Activated CD8-positive, alpha-beta T cell treated with anti-CD3 and anti-CD28 coated beads for 36 hours (primary cell): Measurements from ENCODE around the gene SFT2D2. TPM values are rescaled to one million over a fixed set of nuclear protein-coding genes. Genes with fewer than 3 reads are reported as not detected.

Experiments
- ATAC-seq: fragments of 200-7000 bp; cut with Tn5 transposase; one replicate; pipeline ENCODE4 v1.10.0; 2021; ENCODE audit warnings: mild to moderate bottlenecking, moderate library complexity
- CTCF ChIA-PET: fragments of 350-600 bp; sonication (Branson Sonifier 250); formaldehyde crosslinking; loops from one replicate; lab custom pipeline; 2021; ENCODE audit warnings: antibody characterized with exemption; lab: Charles Lee
- POLR2A ChIA-PET: fragments of 350-600 bp; sonication (Branson Sonifier 250); formaldehyde crosslinking; loops from one replicate; lab custom pipeline; 2021; ENCODE audit warnings: antibody characterized with exemption; lab: Charles Lee
- DNase-seq: peaks from one replicate; pipeline ENCODE4 v3.0.0-alpha.2; 2020
- H3K27ac Mint-ChIP-seq: one replicate; pipeline ENCODE4 v1.8.0; 2021; ENCODE audit warnings: mild to moderate bottlenecking, mixed read lengths
- H3K27me3 Mint-ChIP-seq: one replicate; pipeline ENCODE4 v1.8.0; 2021; ENCODE audit warnings: mixed read lengths
- H3K36me3 Mint-ChIP-seq: one replicate; pipeline ENCODE4 v1.8.0; 2021; ENCODE audit warnings: low read depth, mixed read lengths
- H3K4me1 Mint-ChIP-seq: one replicate; pipeline ENCODE4 v1.8.0; 2021; ENCODE audit warnings: low read depth, mixed read lengths
- H3K4me3 Mint-ChIP-seq: one replicate; pipeline ENCODE4 v1.8.0; 2021; ENCODE audit warnings: mild to moderate bottlenecking, moderate library complexity, mixed read lengths
- H3K9me3 Mint-ChIP-seq: one replicate; pipeline ENCODE4 v1.8.0; 2021; ENCODE audit warnings: mixed read lengths
- CTCF ChIP-seq: fragments of 200-600 bp; IDR thresholded peaks from one replicate; pipeline ENCODE4 v1.8.0; 2022; ENCODE audit warnings: antibody characterized with exemption, mild to moderate bottlenecking
- intact Hi-C: fragments of 100-400 bp; cut with micrococcal nuclease; formaldehyde crosslinking; loops from one replicate; pipeline ENCODE4 v1.10.0; 2022
- total RNA-seq, 2 experiments: library from RNA; stranded (reverse); gene quantifications; one replicate each; pipeline ENCODE4 v1.2.3, GENCODE V29; 2021

The SFT2D2 gene
- total RNA-seq, 2 experiments from 2014 or later: 30.8 to 31.4 TPM

DNA sequence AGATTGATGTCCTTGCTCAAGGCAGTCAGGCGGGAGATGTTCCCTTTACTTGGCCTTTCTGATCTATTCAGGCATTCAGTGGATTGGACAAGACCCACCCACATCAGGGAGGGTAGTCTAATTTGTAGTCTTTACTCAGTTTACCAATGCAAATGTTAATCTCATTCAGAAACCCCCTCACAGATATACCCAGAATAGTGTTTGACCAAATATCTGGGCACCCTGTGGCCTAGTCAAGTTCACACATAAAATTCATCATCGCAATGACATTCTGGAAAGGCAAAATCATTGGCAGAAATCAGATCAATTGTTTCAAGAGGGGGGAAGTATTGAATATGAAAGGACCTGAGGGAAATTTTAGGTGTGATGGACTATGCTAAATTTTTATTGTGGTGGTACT is 12.5 kb upstream of the SFT2D2 start:
- no peak overlapping the region for H3K4me3 Mint-ChIP-seq
- H3K27me3 Mint-ChIP-seq: no peaks in the 10 kb centered on the region
- TF ChIP-seq CTCF: no peak
- no peaks in the 10 kb centered on the region for H3K4me1 Mint-ChIP-seq
- no peak overlapping the region for H3K27ac Mint-ChIP-seq
- POLR2A ChIA-PET: no interaction called here
- peaks cover 17% of the 10 kb centered on the region for H3K9me3 Mint-ChIP-seq
- CTCF ChIA-PET: no interaction called here
- DNase-seq (no peak), ATAC-seq (no peak)
- peaks cover 8% of the 10 kb centered on the region for H3K36me3 Mint-ChIP-seq
- intact Hi-C loops: no loop called here

GRCh38 chr1:168216171-168216570 is 9.6 kb upstream of the SFT2D2 start:
- intact Hi-C loops: no loop called here
- no peak for TF ChIP-seq CTCF

DNA sequence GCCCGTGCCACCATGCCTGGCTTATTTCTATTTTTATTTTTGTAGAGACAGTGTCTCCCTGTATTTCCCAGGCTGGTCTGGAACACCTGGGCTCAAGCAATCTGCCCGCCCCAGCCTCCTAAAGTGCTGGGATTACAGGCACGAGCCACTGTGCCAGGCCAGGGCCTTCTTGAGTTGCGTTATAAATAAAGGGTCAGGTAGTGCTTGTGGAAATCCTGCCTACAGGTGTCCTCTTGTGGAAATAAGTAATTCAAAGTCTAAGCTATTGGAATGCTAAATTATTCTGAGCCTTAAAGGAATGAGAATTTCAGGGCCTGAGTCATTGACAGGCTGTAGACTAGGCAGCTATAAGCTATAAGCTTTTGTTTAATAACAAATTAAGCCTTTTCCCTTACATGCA is 8.1 kb upstream of the SFT2D2 start:
- Mint-ChIP-seq H3K27me3 (no peaks in the 10 kb centered on the region), H3K36me3 (no peaks in the 10 kb centered on the region), H3K9me3 (peaks cover 4% of the 10 kb centered on the region), H3K27ac (no peak overlapping the region), H3K4me3 (no peak overlapping the region), H3K4me1 (peaks cover 6% of the 10 kb centered on the region)
- ATAC-seq (no peak), DNase-seq (no peak)
- ChIA-PET CTCF (interaction anchor here (0.7 to 2.4 kb wide), 3 partner anchors 17 to 44 kb away, joined by 3 to 6 read pairs (median 3); no protein-coding TSS in a partner anchor), POLR2A (interaction anchor here (0.6 to 1.0 kb wide), 3 partner anchors 9 to 38 kb away, joined by 3 read pairs; no protein-coding TSS in a partner anchor)
- intact Hi-C loops: no loop called here
- no peak for TF ChIP-seq CTCF

More at GRCh38 chr1:168216171-168216570, 9.6 kb upstream of the SFT2D2 start:
- no peak overlapping the region for H3K27ac Mint-ChIP-seq
- H3K9me3 Mint-ChIP-seq: peaks cover 11% of the 10 kb centered on the region
- H3K4me3 Mint-ChIP-seq: no peak overlapping the region
- POLR2A ChIA-PET: no interaction called here
- DNase-seq (no peak), ATAC-seq (no peak)
- no peaks in the 10 kb centered on the region for H3K27me3 Mint-ChIP-seq
- H3K36me3 Mint-ChIP-seq: peaks cover 2% of the 10 kb centered on the region
- peaks cover 6% of the 10 kb centered on the region for H3K4me1 Mint-ChIP-seq
- CTCF ChIA-PET: no interaction called here

DNA sequence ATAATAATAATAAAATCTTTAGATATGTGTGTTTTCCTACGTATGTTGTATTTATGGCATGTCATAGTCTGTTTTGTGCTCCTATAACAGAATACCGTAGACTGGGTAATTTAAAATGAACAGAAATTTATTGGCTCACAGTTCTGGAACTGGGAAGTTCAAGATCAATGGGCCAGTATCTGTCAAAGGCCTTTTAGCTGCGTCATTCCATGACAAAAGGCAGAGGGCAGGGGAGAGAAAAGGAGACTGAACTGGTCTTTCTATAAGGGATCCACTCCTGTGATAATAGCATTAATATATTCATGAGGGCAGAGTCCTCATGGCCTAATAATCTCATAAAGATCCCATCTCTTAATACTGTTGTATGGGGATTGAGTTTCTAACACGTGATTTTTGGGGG is 7.1 kb upstream of the SFT2D2 start:
- no peak for TF ChIP-seq CTCF
- intact Hi-C loops: no loop called here
- DNase-seq: no peak
- Mint-ChIP-seq H3K4me3 (no peak overlapping the region), H3K27me3 (peaks cover 6% of the 10 kb centered on the region), H3K27ac (no peak overlapping the region), H3K4me1 (peaks cover 6% of the 10 kb centered on the region), H3K9me3 (no peaks in the 10 kb centered on the region), H3K36me3 (no peaks in the 10 kb centered on the region)
- ATAC-seq: no peak
- CTCF ChIA-PET: interaction anchor here (1.1 to 2.4 kb wide), 2 partner anchors 16 to 43 kb away, joined by 3 to 6 read pairs; no protein-coding TSS in a partner anchor
- POLR2A ChIA-PET: no interaction called here

GRCh38 chr1:168220470-168220871 is 5.3 kb upstream of the SFT2D2 start:
- peak; percentile 50 for ATAC-seq
- Mint-ChIP-seq H3K27ac (no peak overlapping the region), H3K36me3 (no peaks in the 10 kb centered on the region), H3K9me3 (no peaks in the 10 kb centered on the region), H3K4me3 (peak overlapping the region; percentile 50), H3K27me3 (peaks cover 6% of the 10 kb centered on the region), H3K4me1 (peaks cover 8% of the 10 kb centered on the region)
- DNase-seq: peak; percentile 34
- intact Hi-C loops: loop anchor here (5.0 kb wide), 1 partner anchor 38 kb away; no protein-coding TSS in a partner anchor
- no peak for TF ChIP-seq CTCF
- CTCF ChIA-PET: no interaction called here
- POLR2A ChIA-PET: no interaction called here
